Uterus (tissue), 2 donors: Measurements from ENCODE around the gene TRIM62.

Experiments
- CTCF ChIP-seq, 4 experiments: fragments of 200-600 bp in 2 of 4; fragments of 450-650 bp in 2 of 4; sonication (generic) in 2 of 4; IDR thresholded peaks; one replicate each; pipeline ENCODE4 v1.5.1; 2016 to 2019; ENCODE audit warnings: antibody characterized with exemption in 4 of 4, mild to moderate bottlenecking in 2 of 4, moderate library complexity in 1 of 4
- POLR2A ChIP-seq, 2 donors: fragments of 450-650 bp; IDR thresholded peaks; one replicate each; pipeline ENCODE4 v1.6.1; 2016; ENCODE audit warnings: antibody characterized with exemption in 2 of 2, mild to moderate bottlenecking in 1 of 2, moderate library complexity in 1 of 2

GRCh38 chr1:33161061-33161681 lies 20.7 kb downstream of the TRIM62 start:
- TF ChIP-seq CTCF (IDR thresholded peaks at IDR 0.05): no peak
- no peak for TF ChIP-seq POLR2A (IDR thresholded peaks at IDR 0.05)
